Mesenchymal stem cell (in vitro differentiated cells and primary cell): ENCODE data around the gene CGB7.

Source experiments
- DNase-seq: peaks from one replicate; pipeline ENCODE4 v3.0.0-alpha.2; 2013
- H2AFZ ChIP-seq: one replicate; pipeline ENCODE4 v1.6.1; 2013; ENCODE audit warnings: low read depth, mild to moderate bottlenecking, control low read depth, inconsistent platforms, low read length, moderate library complexity
- H2AK5ac ChIP-seq: 2 replicates; pipeline ENCODE4 v1.6.1; 2013; ENCODE audit warnings: low read length, moderate library complexity, mild to moderate bottlenecking, inconsistent platforms; ENCODE audit not compliant: severe bottlenecking
- H2BK120ac ChIP-seq: one replicate; pipeline ENCODE4 v1.6.1; 2013; ENCODE audit warnings: low read depth, mild to moderate bottlenecking, inconsistent platforms, low read length, moderate library complexity
- H2BK12ac ChIP-seq, 2 experiments: one replicate each; pipeline ENCODE4 v1.6.1; 2013; ENCODE audit warnings: inconsistent platforms in 2 of 2, low read length in 2 of 2, mild to moderate bottlenecking in 2 of 2, moderate library complexity in 2 of 2, control low read depth in 1 of 2
- H2BK15ac ChIP-seq: one replicate; pipeline ENCODE4 v1.6.1; 2013; ENCODE audit warnings: mild to moderate bottlenecking, low read depth, inconsistent platforms; ENCODE audit not compliant: poor library complexity, severe bottlenecking
- H2BK5ac ChIP-seq: 2 replicates; pipeline ENCODE4 v1.6.1; 2013; ENCODE audit warnings: low read depth, mild to moderate bottlenecking, low read length, control low read depth, inconsistent platforms; ENCODE audit not compliant: poor library complexity, severe bottlenecking
- H3K14ac ChIP-seq, 2 experiments: one replicate each; pipeline ENCODE4 v1.6.1; 2013; ENCODE audit warnings: inconsistent platforms in 2 of 2, low read length in 2 of 2, control low read depth in 1 of 2, mild to moderate bottlenecking in 1 of 2, moderate library complexity in 1 of 2
- H3K18ac ChIP-seq, 2 experiments: one replicate each; pipeline ENCODE4 v1.6.1; 2013; ENCODE audit warnings: inconsistent platforms in 2 of 2, low read length in 2 of 2, control low read depth in 1 of 2, low read depth in 1 of 2, mild to moderate bottlenecking in 1 of 2
- H3K23ac ChIP-seq, 2 experiments: one replicate each; pipeline ENCODE4 v1.6.1; 2013; ENCODE audit warnings: inconsistent platforms in 2 of 2, low read length in 2 of 2, mild to moderate bottlenecking in 2 of 2, moderate library complexity in 2 of 2, control low read depth in 1 of 2
- H3K27ac ChIP-seq: 2 replicates; pipeline ENCODE4 v1.5.1; 2013; ENCODE audit warnings: mild to moderate bottlenecking, moderate library complexity, low read length, control low read depth, inconsistent platforms; ENCODE audit not compliant: poor library complexity, severe bottlenecking
- H3K27me3 ChIP-seq, 2 experiments: 2 replicates each; pipeline versions ENCODE4 v1.6.1 to v1.7.0; 2013; ENCODE audit warnings: low read length in 2 of 2, mild to moderate bottlenecking in 2 of 2, moderate library complexity in 2 of 2, control low read depth in 1 of 2, inconsistent platforms in 1 of 2; ENCODE audit not compliant: control insufficient read depth in 1 of 2, insufficient read depth in 1 of 2
- H3K36me3 ChIP-seq, 2 experiments: 2 replicates each; pipeline versions ENCODE4 v1.6.1 to v1.7.0; 2013; ENCODE audit warnings: low read length in 2 of 2, control low read depth in 1 of 2, inconsistent platforms in 1 of 2, low read depth in 1 of 2, mild to moderate bottlenecking in 1 of 2; ENCODE audit not compliant: insufficient read depth in 2 of 2, control insufficient read depth in 1 of 2
- H3K4ac ChIP-seq, 2 experiments: one replicate each; pipeline ENCODE4 v1.6.1; 2013; ENCODE audit warnings: inconsistent platforms in 2 of 2, low read length in 2 of 2, mild to moderate bottlenecking in 2 of 2, moderate library complexity in 2 of 2, control low read depth in 1 of 2, low read depth in 1 of 2
- H3K4me1 ChIP-seq: 2 replicates; pipeline ENCODE4 v1.6.1; 2013; ENCODE audit warnings: low read depth, low read length, control low read depth; ENCODE audit not compliant: control insufficient read depth, insufficient read depth
- H3K4me2 ChIP-seq: 2 replicates; pipeline ENCODE4 v1.6.1; 2013; ENCODE audit warnings: low read length, mild to moderate bottlenecking, inconsistent platforms; ENCODE audit not compliant: poor library complexity, severe bottlenecking
- H3K4me3 ChIP-seq, 2 experiments: 2 replicates each; pipeline versions ENCODE4 v1.5.1 to v1.7.0; 2013; ENCODE audit warnings: low read length in 2 of 2, mild to moderate bottlenecking in 2 of 2, control low read depth in 1 of 2, low read depth in 1 of 2; ENCODE audit not compliant: insufficient read depth in 1 of 2
- H3K79me1 ChIP-seq: replicated peaks from 2 replicates; pipeline ENCODE4 v1.6.1; 2013; ENCODE audit warnings: mild to moderate bottlenecking, control low read depth, low read length, inconsistent platforms; ENCODE audit not compliant: poor library complexity, severe bottlenecking
- H3K9ac ChIP-seq: 2 replicates; pipeline ENCODE4 v1.7.0; 2013; ENCODE audit warnings: mild to moderate bottlenecking, low read length, moderate library complexity
- H3K9me3 ChIP-seq: 2 replicates; pipeline ENCODE4 v1.7.0; 2013; ENCODE audit warnings: mild to moderate bottlenecking, low read length; ENCODE audit not compliant: control insufficient read depth
- H4K8ac ChIP-seq: one replicate; pipeline ENCODE4 v1.6.1; 2013; ENCODE audit warnings: inconsistent platforms, mild to moderate bottlenecking, low read length, moderate library complexity
- H4K91ac ChIP-seq: one replicate; pipeline ENCODE4 v1.6.1; 2013; ENCODE audit warnings: mild to moderate bottlenecking, low read length, inconsistent platforms
- WGBS: methylation state at CpG from one replicate; pipeline ENCODE4 v1.1.7; 2013; ENCODE audit warnings: mixed read lengths; 5-methylcytosine and 5-hydroxymethylcytosine counted together

CGB7 gene

GRCh38 chr19:49085868-49086232, 28.3 kb upstream of the CGB7 start:
- Histone ChIP-seq H3K27me3 (no peaks in the 10 kb centered on the region), H3K4me3 (peak overlapping the region; percentile 72 to 95), H3K4me2 (peak overlapping the region; percentile 89), H2BK12ac (no peak overlapping the region), H3K4ac (peak overlapping the region; percentile 32 to 62), H2BK120ac (peak overlapping the region; percentile 42), H3K18ac (peak overlapping the region; percentile 85 to 89), H3K36me3 (peaks cover 29 to 30% of the 10 kb centered on the region in 2 experiments), H3K79me1 (peaks cover 2% of the 10 kb centered on the region), H3K9me3 (no peaks in the 10 kb centered on the region), H4K8ac (no peak overlapping the region), H3K9ac (peak overlapping the region; percentile 98), H2AK5ac (no peak overlapping the region), H3K4me1 (peaks cover 18% of the 10 kb centered on the region), H2AFZ (no peak overlapping the region), H4K91ac (no peak overlapping the region), H3K27ac (peak overlapping the region; percentile 64), H2BK5ac (peak overlapping the region; percentile 40), H3K14ac (peak overlapping the region in 1 of 2 experiments; percentile 12), H3K23ac (no peak overlapping the region), H2BK15ac (no peak overlapping the region)
- WGBS, result 7% methylated on average over 14 of the region's 14 CpGs
- DNase-seq, result no peak

- Histone ChIP-seq H2BK120ac (peak within 1 kb of the TSS; percentile 42), H3K36me3 (peaks cover 23 to 24% of the 10 kb centered on the region in 2 experiments), H3K9me3 (no peaks in the 10 kb centered on the region), H2AFZ (no peak within 1 kb of the TSS), H2AK5ac (peak within 1 kb of the TSS; percentile 53), H3K4me1 (peaks cover 17% of the 10 kb centered on the region), H3K23ac (no peak within 1 kb of the TSS), H2BK12ac (peak within 1 kb of the TSS in 1 of 2 experiments; percentile 6), H2BK15ac (peak within 1 kb of the TSS; percentile 44), H3K4me3 (peak within 1 kb of the TSS; percentile 72 to 95), H3K79me1 (no peaks in the 10 kb centered on the region), H3K27me3 (no peaks in the 10 kb centered on the region), H3K27ac (peak within 1 kb of the TSS; percentile 79), H4K91ac (peak within 1 kb of the TSS; percentile 74), H4K8ac (peak within 1 kb of the TSS; percentile 96), H3K14ac (peak within 1 kb of the TSS in 1 of 2 experiments; percentile 12), H3K18ac (peak within 1 kb of the TSS; percentile 85 to 89), H3K4me2 (peak within 1 kb of the TSS; percentile 89), H3K9ac (peak within 1 kb of the TSS; percentile 98), H2BK5ac (peak within 1 kb of the TSS; percentile 40), H3K4ac (peak within 1 kb of the TSS; percentile 55 to 62)
- peak; percentile 99 for DNase-seq
- WGBS, result under 1% methylated on average over 55 of the region's 89 CpGs
Observed at GRCh38 chr19:49085020-49085867, 27.7 kb upstream of the CGB7 start, which contains the start of gene SNRNP70. Gene SNRNP70, plus strand, starts transcription at chr19:49085451. Its CDS starts 964 bp downstream, at chr19:49086415.

- no peaks in the 10 kb centered on the region for H3K27me3 ChIP-seq
- WGBS, result 86% methylated on average over 25 of the region's 26 CpGs
Observed at GRCh38 chr19:49084206-49085019, 26.9 kb upstream of the CGB7 start.

More at GRCh38 chr19:49084206-49085019, 26.9 kb upstream of the CGB7 start:
- Histone ChIP-seq H3K18ac (peak overlapping the region in 1 of 2 experiments; percentile 88), H3K14ac (no peak overlapping the region), H2BK15ac (no peak overlapping the region), H2AFZ (no peak overlapping the region), H3K23ac (no peak overlapping the region), H3K9ac (peak overlapping the region; percentile 98), H3K4me1 (peaks cover 17% of the 10 kb centered on the region), H3K27ac (peak overlapping the region; percentile 79), H2BK12ac (no peak overlapping the region), H4K8ac (peak overlapping the region; percentile 96), H3K4ac (peak overlapping the region; percentile 24 to 55), H2BK5ac (no peak overlapping the region), H4K91ac (peak overlapping the region; percentile 34), H3K4me3 (peak overlapping the region in 1 of 2 experiments; percentile 95), H3K9me3 (no peaks in the 10 kb centered on the region), H3K36me3 (peaks cover 17 to 18% of the 10 kb centered on the region in 2 experiments), H2AK5ac (peak overlapping the region; percentile 53), H2BK120ac (no peak overlapping the region), H3K4me2 (peak overlapping the region; percentile 60), H3K79me1 (no peaks in the 10 kb centered on the region)
- no peak for DNase-seq
